OCI-M2 (cell line): ENCODE data around the gene NOSIP.

Experiments used
- DNase-seq: peaks from one replicate; lab custom pipeline; 2025; ENCODE audit not compliant: unreplicated experiment; lab: John Stamatoyannopoulos, UW

NOSIP gene

GRCh38 chr19:49574206-49574755 is 6.1 kb downstream of the NOSIP start:
- DNase-seq, result no peak

GRCh38 chr19:49573425-49573824 is 6.9 kb downstream of the NOSIP start:
- no peak for DNase-seq

GRCh38 chr19:49573009-49573408 is 7.3 kb downstream of the NOSIP start:
- no peak for DNase-seq

- no peak for DNase-seq
Measured at GRCh38 chr19:49570997-49571676, 9.2 kb downstream of the NOSIP start.

- DNase-seq, result peak; percentile 72
Measured at GRCh38 chr19:49570138-49570856, 10.1 kb downstream of the NOSIP start.

GRCh38 chr19:49567861-49568441 is 12.4 kb downstream of the NOSIP start:
- no peak for DNase-seq

- no peak for DNase-seq
Measured at GRCh38 chr19:49566302-49566701, 14.1 kb downstream of the NOSIP start.

- no peak for DNase-seq
Measured at GRCh38 chr19:49565261-49565660, 15.1 kb downstream of the NOSIP start.

GRCh38 chr19:49564616-49565045 is 15.7 kb downstream of the NOSIP start:
- no peak for DNase-seq

- no peak for DNase-seq
Measured at GRCh38 chr19:49560358-49560900, 19.9 kb downstream of the NOSIP start.

GRCh38 chr19:49559928-49560327 is 20.4 kb downstream of the NOSIP start:
- DNase-seq, result no peak

- DNase-seq, result no peak
Measured at GRCh38 chr19:49559443-49559842, 20.9 kb downstream of the NOSIP start.

GRCh38 chr19:49558591-49558990 is 21.8 kb downstream of the NOSIP start:
- DNase-seq, result no peak

GRCh38 chr19:49557641-49558325 is 22.6 kb downstream of the NOSIP start:
- no peak for DNase-seq

GRCh38 chr19:49556412-49557398 is 23.7 kb downstream of the NOSIP start:
- DNase-seq, result no peak

GRCh38 chr19:49555600-49556411 is 24.6 kb downstream of the NOSIP start:
- no peak for DNase-seq

- no peak for DNase-seq
Measured at GRCh38 chr19:49554701-49555181, 25.6 kb downstream of the NOSIP start.

GRCh38 chr19:49553451-49554271 is 26.7 kb downstream of the NOSIP start:
- no peak for DNase-seq
